Suprapubic skin (tissue), 4 donors: ENCODE results near the gene OR11A1. TPM values are rescaled to one million over a fixed set of nuclear protein-coding genes. Genes with fewer than 3 reads are reported as not detected.

ENCODE experiments used
- DNase-seq, 2 donors: peaks; one replicate each; pipeline ENCODE4 v3.0.0-alpha.2; 2019; ENCODE audit warnings: low spot score in 2 of 2
- H3K27ac ChIP-seq: fragments of 200-600 bp; sonication (generic); one replicate; pipeline ENCODE4 v1.5.1; 2019
- H3K27me3 ChIP-seq: fragments of 200-600 bp; sonication (generic); one replicate; pipeline ENCODE4 v1.5.1; 2019
- H3K36me3 ChIP-seq: fragments of 200-600 bp; sonication (generic); one replicate; pipeline ENCODE4 v1.5.1; 2019
- H3K4me1 ChIP-seq: fragments of 200-600 bp; sonication (generic); one replicate; pipeline ENCODE4 v1.5.1; 2019
- H3K4me3 ChIP-seq: fragments of 200-600 bp; sonication (generic); one replicate; pipeline ENCODE4 v1.5.1; 2019; ENCODE audit warnings: mild to moderate bottlenecking
- H3K9me3 ChIP-seq: fragments of 200-600 bp; sonication (generic); one replicate; pipeline ENCODE4 v1.5.1; 2019
- EP300 ChIP-seq: sonication (generic); formaldehyde crosslinking; IDR thresholded peaks from one replicate; pipeline ENCODE4 v1.6.1; 2017; ENCODE audit warnings: antibody characterized with exemption
- POLR2A ChIP-seq, 2 donors: fragments of 450-650 bp; IDR thresholded peaks; one replicate each; pipeline ENCODE4 v1.6.1; 2017; ENCODE audit warnings: antibody characterized with exemption in 2 of 2, mild to moderate bottlenecking in 2 of 2, moderate library complexity in 2 of 2
- POLR2AphosphoS5 ChIP-seq, 3 donors: sonication (generic); formaldehyde crosslinking; IDR thresholded peaks; one replicate each; pipeline ENCODE4 v1.6.1; 2017; ENCODE audit warnings: antibody characterized with exemption in 3 of 3
- WGBS: methylation state at CpG from one replicate; pipeline ENCODE4 v1.1.5; 2018; 5-methylcytosine and 5-hydroxymethylcytosine counted together
- total RNA-seq, 4 donors: library from RNA; depleted of rRNA; stranded (reverse); fragments of >200 nt; gene quantifications; one replicate each; pipeline ENCODE4 v1.1.0, GENCODE V29; 2016
- TF ChIP-seq, protein P1 (sequence below), 2 donors: fragments of 200-600 bp in 1 of 2; fragments of 450-650 bp in 1 of 2; sonication (generic) in 1 of 2; IDR thresholded peaks; one replicate each; pipeline ENCODE4 v1.5.1; 2016 to 2019; ENCODE audit warnings: antibody characterized with exemption in 2 of 2, mild to moderate bottlenecking in 1 of 2, moderate library complexity in 1 of 2

Gene OR11A1
- total RNA-seq, 4 donors from 2014 or later: not detected

DNA sequence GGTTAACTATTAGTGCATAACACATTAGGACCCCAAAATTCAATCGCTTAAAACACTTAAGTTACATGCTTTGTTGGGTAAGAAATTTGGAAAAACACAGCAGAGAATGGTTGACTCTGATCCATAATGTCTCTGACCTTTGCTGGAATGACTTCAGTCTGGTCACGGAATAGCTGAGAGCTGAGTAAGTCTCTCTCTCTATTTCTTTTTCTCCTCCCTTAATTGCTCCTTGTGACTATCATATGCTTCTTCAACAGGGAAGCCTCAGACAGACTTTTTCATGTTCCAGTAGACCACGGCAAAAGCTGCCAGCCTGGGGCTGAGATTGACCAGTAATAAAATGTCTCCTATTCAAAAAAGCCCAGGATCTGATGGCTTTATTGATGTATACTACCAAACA lies 37.4 kb downstream of the OR11A1 start:
- no peaks in the 10 kb centered on the region for H3K9me3 ChIP-seq
- no peaks in the 10 kb centered on the region for H3K4me1 ChIP-seq
- TF ChIP-seq EP300: no peak
- TF ChIP-seq, protein P1, sequence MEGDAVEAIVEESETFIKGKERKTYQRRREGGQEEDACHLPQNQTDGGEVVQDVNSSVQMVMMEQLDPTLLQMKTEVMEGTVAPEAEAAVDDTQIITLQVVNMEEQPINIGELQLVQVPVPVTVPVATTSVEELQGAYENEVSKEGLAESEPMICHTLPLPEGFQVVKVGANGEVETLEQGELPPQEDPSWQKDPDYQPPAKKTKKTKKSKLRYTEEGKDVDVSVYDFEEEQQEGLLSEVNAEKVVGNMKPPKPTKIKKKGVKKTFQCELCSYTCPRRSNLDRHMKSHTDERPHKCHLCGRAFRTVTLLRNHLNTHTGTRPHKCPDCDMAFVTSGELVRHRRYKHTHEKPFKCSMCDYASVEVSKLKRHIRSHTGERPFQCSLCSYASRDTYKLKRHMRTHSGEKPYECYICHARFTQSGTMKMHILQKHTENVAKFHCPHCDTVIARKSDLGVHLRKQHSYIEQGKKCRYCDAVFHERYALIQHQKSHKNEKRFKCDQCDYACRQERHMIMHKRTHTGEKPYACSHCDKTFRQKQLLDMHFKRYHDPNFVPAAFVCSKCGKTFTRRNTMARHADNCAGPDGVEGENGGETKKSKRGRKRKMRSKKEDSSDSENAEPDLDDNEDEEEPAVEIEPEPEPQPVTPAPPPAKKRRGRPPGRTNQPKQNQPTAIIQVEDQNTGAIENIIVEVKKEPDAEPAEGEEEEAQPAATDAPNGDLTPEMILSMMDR (IDR thresholded peaks at IDR 0.05): no peak
- no peak for TF ChIP-seq POLR2A (IDR thresholded peaks at IDR 0.05)
- no peak for TF ChIP-seq POLR2AphosphoS5 (IDR thresholded peaks at IDR 0.05)
- WGBS: 66% methylated on average over 3 of the region's 3 CpGs
- DNase-seq: no peak
- H3K27ac ChIP-seq: no peak overlapping the region
- H3K36me3 ChIP-seq: no peaks in the 10 kb centered on the region
- H3K27me3 ChIP-seq: no peaks in the 10 kb centered on the region
- no peak overlapping the region for H3K4me3 ChIP-seq

DNA sequence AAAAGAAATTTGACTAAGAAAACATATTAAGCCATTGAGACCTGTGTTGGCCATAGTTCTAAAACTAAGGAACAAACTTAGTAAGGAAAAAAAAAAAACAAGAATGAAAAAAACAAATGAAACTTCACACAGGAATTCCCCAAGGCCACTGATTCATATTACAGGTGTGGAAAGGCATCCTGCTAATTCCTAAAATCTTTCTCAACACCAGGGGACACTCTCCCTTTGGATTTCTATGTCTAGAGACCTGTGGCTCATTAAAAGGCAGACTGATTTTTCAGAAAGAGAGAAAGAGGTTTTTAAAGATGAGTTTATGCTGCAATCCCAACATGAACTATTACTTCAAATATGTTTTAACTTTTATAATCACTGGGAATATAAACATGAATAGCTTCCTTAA lies 42.3 kb downstream of the OR11A1 start, which contains the start of gene OR12D1:
TSS of gene OR12D1 (plus strand) at position 341 of the 400 bp plus-strand sequence.
- no peaks in the 10 kb centered on the region for H3K27me3 ChIP-seq
- no peak for TF ChIP-seq POLR2AphosphoS5 (IDR thresholded peaks at IDR 0.05)
- no peak for TF ChIP-seq POLR2A (IDR thresholded peaks at IDR 0.05)
- TF ChIP-seq EP300: no peak
- TF ChIP-seq, protein P1 (IDR thresholded peaks at IDR 0.05): no peak
- no peaks in the 10 kb centered on the region for H3K36me3 ChIP-seq
- H3K9me3 ChIP-seq: no peaks in the 10 kb centered on the region
- no peak within 1 kb of the TSS for H3K27ac ChIP-seq
- no peak within 1 kb of the TSS for H3K4me3 ChIP-seq
- DNase-seq: no peak
- H3K4me1 ChIP-seq: no peaks in the 10 kb centered on the region

DNA sequence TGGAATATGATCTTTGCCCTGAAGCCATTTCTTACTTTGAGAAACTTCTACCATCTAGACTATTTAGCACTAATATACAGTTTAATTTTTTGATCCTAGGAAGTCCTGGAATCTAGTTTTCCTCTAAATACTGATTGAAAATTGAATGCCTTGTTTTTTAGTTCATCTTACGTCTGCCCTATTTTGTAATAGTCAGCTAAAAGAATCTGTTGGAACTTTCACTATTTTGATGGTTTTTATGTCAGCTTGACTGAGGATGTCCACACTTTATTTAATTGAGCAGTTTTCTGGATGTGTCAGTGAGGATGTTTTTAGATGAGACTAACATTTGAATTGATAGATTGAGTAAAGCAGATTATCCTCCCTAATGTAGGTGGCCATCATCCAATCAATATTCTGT lies 53.1 kb downstream of the OR11A1 start:
- no peaks in the 10 kb centered on the region for H3K27me3 ChIP-seq
- no peak overlapping the region for H3K27ac ChIP-seq
- no peaks in the 10 kb centered on the region for H3K36me3 ChIP-seq
- H3K9me3 ChIP-seq: peaks cover 11% of the 10 kb centered on the region
- TF ChIP-seq POLR2A (IDR thresholded peaks at IDR 0.05) (no peak), EP300 (no peak), POLR2AphosphoS5 (IDR thresholded peaks at IDR 0.05) (no peak)
- TF ChIP-seq, protein P1 (IDR thresholded peaks at IDR 0.05): no peak
- DNase-seq: no peak
- no peak overlapping the region for H3K4me3 ChIP-seq
- H3K4me1 ChIP-seq: no peaks in the 10 kb centered on the region
- 37% methylated on average over 1 of the region's 1 CpG for WGBS

DNA sequence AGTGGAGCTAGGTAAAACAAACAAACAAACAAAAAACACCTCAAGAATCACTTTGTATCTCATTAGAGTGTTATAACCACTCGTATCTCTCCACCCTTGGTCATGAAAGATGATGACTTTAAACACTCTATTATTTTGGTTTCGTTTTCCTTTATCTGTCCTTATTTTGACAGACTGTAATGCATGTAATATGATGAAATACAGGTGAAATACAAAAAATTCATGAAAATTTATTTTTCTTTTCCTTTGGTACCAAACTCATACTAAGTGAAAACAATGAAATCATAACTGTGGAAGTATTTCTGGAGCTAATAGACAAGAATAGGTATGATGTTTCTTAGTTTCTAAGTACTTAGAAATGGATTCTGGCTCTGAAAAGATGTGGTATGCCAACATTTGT lies 57.3 kb downstream of the OR11A1 start:
- H3K4me3 ChIP-seq: no peak overlapping the region
- whole genome bisulfite sequencing: 82% methylated on average over 2 of the region's 2 CpGs
- H3K27me3 ChIP-seq: no peaks in the 10 kb centered on the region
- H3K36me3 ChIP-seq: no peaks in the 10 kb centered on the region
- TF ChIP-seq POLR2A (IDR thresholded peaks at IDR 0.05) (no peak), POLR2AphosphoS5 (IDR thresholded peaks at IDR 0.05) (no peak), EP300 (no peak)
- TF ChIP-seq, protein P1 (IDR thresholded peaks at IDR 0.05): no peak
- no peak overlapping the region for H3K27ac ChIP-seq
- no peak for DNase-seq
- no peaks in the 10 kb centered on the region for H3K4me1 ChIP-seq
- H3K9me3 ChIP-seq: peaks cover under 1% of the 10 kb centered on the region

DNA sequence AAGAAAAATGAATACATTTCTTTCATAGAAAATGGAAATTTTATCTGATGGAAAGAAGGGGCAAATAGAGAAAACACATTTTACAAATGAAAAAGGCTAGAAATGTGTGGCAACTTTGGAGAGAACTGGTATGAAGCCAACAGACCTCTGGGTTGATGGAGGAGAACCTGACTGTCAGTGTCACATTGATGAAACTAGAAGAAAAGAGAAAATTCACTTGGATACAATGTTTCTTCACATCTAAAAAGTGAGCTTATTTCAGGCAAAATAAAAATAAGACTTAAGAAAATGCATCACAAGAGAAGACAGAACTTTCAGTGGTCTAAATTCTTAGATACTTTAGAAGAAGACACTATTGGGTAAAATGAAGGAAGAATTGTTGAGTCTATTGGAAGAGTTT lies 61.5 kb downstream of the OR11A1 start, which contains the start of gene OR12D2:
TSS of gene OR12D2 (plus strand) at position 301 of the 400 bp plus-strand sequence. CDS start 1,069 bp downstream, outside the sequence.
- H3K4me3 ChIP-seq: no peak within 1 kb of the TSS
- H3K27me3 ChIP-seq: no peaks in the 10 kb centered on the region
- TF ChIP-seq POLR2A (IDR thresholded peaks at IDR 0.05): no peak
- TF ChIP-seq, protein P1 (IDR thresholded peaks at IDR 0.05): no peak
- no peak for TF ChIP-seq EP300
- TF ChIP-seq POLR2AphosphoS5 (IDR thresholded peaks at IDR 0.05): no peak
- no peaks in the 10 kb centered on the region for H3K4me1 ChIP-seq
- no peaks in the 10 kb centered on the region for H3K36me3 ChIP-seq
- H3K27ac ChIP-seq: no peak within 1 kb of the TSS
- DNase-seq: no peak
- H3K9me3 ChIP-seq: no peaks in the 10 kb centered on the region
